Naive B cell (primary cell): ENCODE data around the gene PIGB. TPM values are rescaled to one million over a fixed set of nuclear protein-coding genes. Genes with fewer than 3 reads are reported as not detected.
A peak's percentile ranks its signal among the peaks of the same experiment; 100 is the strongest.
"Not testable (repeated sequence)": the region's sequence is repeated elsewhere in the genome, so short reads cannot be mapped to it uniquely, and the experiment has no call there.

Experiments
- ATAC-seq, 2 donors: fragments of 150-1000 bp; cut with Tn5 transposase; 2 replicates each; pipeline ENCODE4 v1.10.0; 2021; ENCODE audit warnings: low read depth in 2 of 2, mild to moderate bottlenecking in 2 of 2, moderate library complexity in 2 of 2
- DNase-seq: peaks from one replicate; pipeline ENCODE4 v3.0.0; 2022
- H3K27ac Mint-ChIP-seq, 6 donors: one replicate each; pipeline ENCODE4 v1.8.0; 2020 to 2022; ENCODE audit warnings: mild to moderate bottlenecking in 6 of 6, mixed read lengths in 6 of 6, moderate library complexity in 5 of 6, inconsistent platforms in 2 of 6
- H3K27me3 Mint-ChIP-seq, 3 donors: one replicate each; pipeline ENCODE4 v1.8.0; 2021 to 2022; ENCODE audit warnings: mixed read lengths in 3 of 3, mild to moderate bottlenecking in 1 of 3
- H3K36me3 Mint-ChIP-seq, 2 donors: one replicate each; pipeline ENCODE4 v1.8.0; 2020 to 2022; ENCODE audit warnings: mixed read lengths in 2 of 2, inconsistent platforms in 1 of 2, mild to moderate bottlenecking in 1 of 2
- H3K4me1 Mint-ChIP-seq, 3 donors: one replicate each; pipeline ENCODE4 v1.8.0; 2020 to 2022; ENCODE audit warnings: mixed read lengths in 3 of 3, inconsistent platforms in 1 of 3, mild to moderate bottlenecking in 1 of 3, moderate library complexity in 1 of 3
- H3K4me3 Mint-ChIP-seq, 8 donors: one replicate each; pipeline ENCODE4 v1.8.0; 2020 to 2022; ENCODE audit warnings: mild to moderate bottlenecking in 8 of 8, mixed read lengths in 8 of 8, moderate library complexity in 8 of 8, inconsistent platforms in 2 of 8
- H3K9me3 Mint-ChIP-seq, 7 donors: one replicate each; pipeline ENCODE4 v1.8.0; 2020 to 2022; ENCODE audit warnings: mixed read lengths in 7 of 7, mild to moderate bottlenecking in 5 of 7, inconsistent platforms in 2 of 7, moderate library complexity in 1 of 7
- polyA plus RNA-seq, 6 donors: library from polyadenylated mRNA; unstranded; fragments of 300-500 nt; fragmentation: Illumina TruSeq; gene quantifications; one replicate each; pipeline ENCODE4 v1.2.3, GENCODE V29; 2021; ENCODE audit warnings: low read depth in 6 of 6

The PIGB gene
- polyA plus RNA-seq, 6 donors from 2014 or later: 17.0 to 27.2 (median 24.1) TPM

GRCh38 chr15:55284426-55284825 is 34.6 kb upstream of the PIGB start:
- H3K36me3 Mint-ChIP-seq: no peaks in the 10 kb centered on the region
- DNase-seq (no peak), ATAC-seq (no peak)
- H3K27ac Mint-ChIP-seq: peak overlapping the region in 2 of 6 donors; percentile 5 to 63
- no peaks in the 10 kb centered on the region for H3K27me3 Mint-ChIP-seq
- H3K9me3 Mint-ChIP-seq: peaks cover 0 to 4% (median 0%) of the 10 kb centered on the region in 7 donors
- H3K4me1 Mint-ChIP-seq: peaks cover 49 to 88% (median 69%) of the 10 kb centered on the region in 3 donors
- no peak overlapping the region for H3K4me3 Mint-ChIP-seq

GRCh38 chr15:55286442-55287189 is 32.4 kb upstream of the PIGB start:
- Mint-ChIP-seq H3K4me1 (peaks cover 39 to 74% (median 56%) of the 10 kb centered on the region in 3 donors), H3K4me3 (peak overlapping the region in 3 of 8 donors; percentile 3 to 92 (median 62)), H3K27ac (peak overlapping the region in 5 of 6 donors; percentile 24 to 94 (median 82))
- not testable (repeated sequence) for H3K36me3 Mint-ChIP-seq, H3K9me3 Mint-ChIP-seq, DNase-seq, H3K27me3 Mint-ChIP-seq, ATAC-seq

DNA sequence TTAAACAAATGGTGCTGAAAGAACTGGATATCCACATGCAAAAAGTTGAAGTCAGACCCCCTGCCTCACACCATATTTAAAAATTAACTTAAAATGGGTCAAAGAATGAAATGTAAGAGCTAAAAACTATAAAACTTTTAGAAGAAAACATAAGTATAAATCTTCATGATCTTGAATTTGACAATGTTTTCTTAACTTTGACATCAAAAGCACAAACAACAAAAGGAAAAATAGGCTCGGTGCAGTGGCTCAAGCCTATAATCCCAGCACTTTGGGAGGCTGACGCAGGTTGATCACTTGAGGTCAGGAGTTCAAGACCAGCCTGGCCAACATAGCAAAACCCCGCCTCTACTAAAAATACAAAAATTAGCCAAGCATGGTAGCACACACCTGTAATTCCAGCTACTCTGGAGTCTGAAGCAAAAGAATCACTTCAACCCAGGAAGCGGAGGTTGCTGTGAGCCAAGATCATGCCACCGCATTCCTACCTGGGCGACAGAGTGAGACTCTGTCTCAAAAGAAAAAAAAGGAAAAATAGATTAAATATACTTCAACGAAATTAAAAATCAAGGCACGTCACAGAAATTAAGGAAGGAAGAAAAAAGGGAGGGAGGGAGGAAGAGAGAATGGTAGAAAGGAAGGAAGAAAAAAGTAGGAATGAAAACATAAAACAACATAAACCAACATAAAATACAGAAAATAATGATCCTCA is 30.9 kb upstream of the PIGB start:
- no peaks in the 10 kb centered on the region for H3K9me3 Mint-ChIP-seq
- ATAC-seq: no peak
- no peaks in the 10 kb centered on the region for H3K27me3 Mint-ChIP-seq
- DNase-seq: no peak
- peak overlapping the region; percentile 85 to 97 (median 94) for H3K27ac Mint-ChIP-seq
- H3K4me1 Mint-ChIP-seq: peaks cover 26 to 58% (median 43%) of the 10 kb centered on the region in 3 donors
- H3K36me3 Mint-ChIP-seq: no peaks in the 10 kb centered on the region
- H3K4me3 Mint-ChIP-seq: peak overlapping the region; percentile 89 to 95 (median 92)

DNA sequence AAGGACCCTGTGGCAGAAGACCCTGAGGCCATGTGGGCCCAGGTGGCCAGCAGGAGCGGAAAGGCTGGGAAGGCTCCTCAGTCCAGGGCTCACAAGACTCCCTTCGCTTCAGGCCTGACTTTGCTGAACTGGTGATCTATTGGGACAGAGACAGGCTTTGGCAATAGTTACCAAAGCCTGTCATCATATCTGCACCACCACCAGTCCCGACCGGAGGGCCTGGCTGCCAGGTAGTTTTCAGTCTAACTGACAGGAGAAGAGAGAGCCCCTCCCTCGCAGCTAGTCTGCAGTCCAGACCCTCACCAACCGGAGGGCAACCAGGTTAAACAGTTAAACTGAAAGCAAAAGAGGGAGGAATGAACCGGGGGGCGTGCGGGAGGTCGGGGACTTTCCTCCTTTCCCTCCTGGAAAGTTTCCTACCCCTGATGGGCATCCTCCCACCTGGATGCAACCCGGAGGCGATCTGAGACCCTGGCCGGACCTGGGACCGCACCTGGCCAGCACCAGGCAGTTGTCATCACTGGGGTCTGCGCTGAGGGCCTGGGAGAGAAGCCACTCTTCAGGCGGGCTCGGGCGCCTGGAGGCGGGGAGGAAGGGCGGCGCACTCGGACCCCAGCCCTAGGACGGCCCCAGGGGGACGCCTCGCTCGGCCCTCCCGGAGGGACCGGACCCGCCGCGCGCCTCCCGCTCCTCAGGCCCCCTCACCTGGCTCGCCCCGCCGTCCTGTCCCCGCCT is 29.8 kb upstream of the PIGB start:
- ATAC-seq: peak; percentile 14 to 17
- peak overlapping the region; percentile 85 to 97 (median 94) for H3K27ac Mint-ChIP-seq

GRCh38 chr15:55289746-55290527 is 29.1 kb upstream of the PIGB start, which contains the start of gene RAB27A:
Gene RAB27A, minus strand, starts transcription at chr15:55289813. Its CDS starts 54,879 bp downstream, at chr15:55234934.
- H3K27me3 Mint-ChIP-seq: no peaks in the 10 kb centered on the region
- no peaks in the 10 kb centered on the region for H3K36me3 Mint-ChIP-seq
- H3K27ac Mint-ChIP-seq: peak within 1 kb of the TSS; percentile 93 to 97 (median 94)
- no peaks in the 10 kb centered on the region for H3K9me3 Mint-ChIP-seq
- DNase-seq: peak; percentile 63
- ATAC-seq: peak; percentile 80 to 81
- peaks cover 19 to 50% (median 38%) of the 10 kb centered on the region in 3 donors for H3K4me1 Mint-ChIP-seq
- H3K4me3 Mint-ChIP-seq: peak within 1 kb of the TSS; percentile 89 to 95 (median 92)

More for the DNA sequence above, 29.8 kb upstream of the PIGB start:
- no peaks in the 10 kb centered on the region for H3K27me3 Mint-ChIP-seq
- DNase-seq: peak; percentile 25
- H3K4me3 Mint-ChIP-seq: peak overlapping the region; percentile 89 to 95 (median 92)
- H3K9me3 Mint-ChIP-seq: no peaks in the 10 kb centered on the region
- H3K36me3 Mint-ChIP-seq: no peaks in the 10 kb centered on the region
- peaks cover 23 to 57% (median 42%) of the 10 kb centered on the region in 3 donors for H3K4me1 Mint-ChIP-seq

- H3K36me3 Mint-ChIP-seq: no peaks in the 10 kb centered on the region
- H3K4me1 Mint-ChIP-seq: peaks cover 19 to 43% (median 33%) of the 10 kb centered on the region in 3 donors
- no peaks in the 10 kb centered on the region for H3K27me3 Mint-ChIP-seq
- H3K27ac Mint-ChIP-seq: peak overlapping the region; percentile 93 to 97 (median 94)
- DNase-seq: peak; percentile 78
- peak; percentile 79 to 82 for ATAC-seq
- H3K4me3 Mint-ChIP-seq: peak overlapping the region; percentile 89 to 95 (median 92)
- H3K9me3 Mint-ChIP-seq: no peaks in the 10 kb centered on the region
Measured at GRCh38 chr15:55290528-55291057, 28.4 kb upstream of the PIGB start.

DNA sequence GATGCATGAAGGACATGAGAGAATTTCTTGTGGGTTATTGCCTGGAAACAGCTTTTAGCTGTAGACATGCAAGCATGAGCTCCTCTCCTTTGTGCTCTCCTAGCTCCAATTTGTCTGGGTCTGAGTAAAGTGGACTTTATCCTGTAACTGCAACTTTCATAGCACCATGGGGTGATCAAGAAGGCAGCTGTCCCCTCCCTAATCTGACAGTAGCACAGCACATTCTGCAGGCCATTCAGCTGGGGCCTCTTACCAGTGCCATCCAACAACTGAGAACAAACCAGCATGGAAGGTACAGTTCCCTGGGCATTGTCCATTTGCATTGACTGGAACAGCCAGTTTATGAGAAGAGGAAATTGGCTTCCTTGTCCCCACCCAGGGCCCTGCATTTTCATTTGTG is 21.7 kb upstream of the PIGB start:
- no peak overlapping the region for H3K4me3 Mint-ChIP-seq
- DNase-seq: no peak
- H3K4me1 Mint-ChIP-seq: no peaks in the 10 kb centered on the region
- H3K9me3 Mint-ChIP-seq: no peaks in the 10 kb centered on the region
- H3K27me3 Mint-ChIP-seq: no peaks in the 10 kb centered on the region
- no peak for ATAC-seq
- no peak overlapping the region for H3K27ac Mint-ChIP-seq
- H3K36me3 Mint-ChIP-seq: no peaks in the 10 kb centered on the region

GRCh38 chr15:55302801-55303200 is 16.2 kb upstream of the PIGB start:
- H3K27ac Mint-ChIP-seq, DNase-seq, H3K4me1 Mint-ChIP-seq, H3K4me3 Mint-ChIP-seq, ATAC-seq, H3K27me3 Mint-ChIP-seq, H3K9me3 Mint-ChIP-seq: not testable (repeated sequence)
- H3K36me3 Mint-ChIP-seq: peaks cover 11 to 22% of the 10 kb centered on the region in 2 donors

DNA sequence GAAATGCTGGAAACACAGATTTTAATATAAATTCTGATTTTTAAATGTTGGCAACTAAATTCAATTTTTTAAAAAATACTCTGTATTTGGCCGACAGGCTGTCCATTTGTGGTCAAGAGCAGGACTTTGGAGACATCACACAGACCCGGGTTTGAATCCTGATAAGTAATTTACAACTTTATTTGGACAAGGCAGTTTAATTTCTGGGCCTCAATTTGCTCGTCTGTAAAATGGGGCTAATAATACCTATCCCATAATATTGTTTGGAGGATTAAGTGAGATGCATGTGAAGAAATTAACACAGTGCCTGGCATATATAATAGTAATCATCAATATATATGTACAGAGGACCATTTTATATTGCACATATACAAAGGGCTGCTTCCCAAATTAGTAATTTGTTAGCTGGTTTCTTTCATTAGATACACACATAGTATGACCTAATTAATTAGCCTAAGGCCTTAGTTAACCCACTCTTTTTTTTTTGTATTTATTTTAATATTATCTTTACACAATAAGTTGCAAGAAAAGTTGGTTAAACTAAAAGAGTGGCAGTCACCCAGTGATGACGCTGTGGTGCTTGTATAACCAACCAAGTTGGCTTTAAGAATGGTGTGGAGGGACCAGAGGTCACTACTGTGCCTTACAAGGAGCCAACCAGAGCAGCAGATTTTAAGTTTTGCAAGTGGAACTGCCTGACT is 665 bp downstream of the PIGB start:
- H3K4me1 Mint-ChIP-seq: peaks cover 40 to 78% (median 55%) of the 10 kb centered on the region in 3 donors
- H3K9me3 Mint-ChIP-seq: no peaks in the 10 kb centered on the region
- ATAC-seq (no peak), DNase-seq (no peak)
- H3K27ac Mint-ChIP-seq: peak overlapping the region; percentile 100
- peak overlapping the region; percentile 98 to 99 (median 99) for H3K4me3 Mint-ChIP-seq
- H3K27me3 Mint-ChIP-seq: no peaks in the 10 kb centered on the region
- no peaks in the 10 kb centered on the region for H3K36me3 Mint-ChIP-seq

DNA sequence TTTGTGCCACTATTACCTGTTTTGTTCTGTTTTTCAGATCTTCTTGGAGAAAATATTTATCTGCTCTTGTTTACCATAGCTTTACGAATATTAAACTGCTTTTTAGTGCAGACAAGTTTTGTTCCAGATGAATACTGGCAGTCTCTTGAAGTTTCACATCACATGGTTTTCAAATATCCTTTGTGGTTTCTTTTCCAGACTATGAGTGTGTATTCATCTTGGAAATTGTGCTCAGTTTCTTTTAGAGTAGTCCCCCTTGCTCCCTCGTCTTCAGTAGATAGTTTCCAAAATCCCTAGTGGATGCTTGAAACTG is 1.2 kb downstream of the PIGB start:
- no peak for DNase-seq
- no peaks in the 10 kb centered on the region for H3K36me3 Mint-ChIP-seq
- H3K27me3 Mint-ChIP-seq: no peaks in the 10 kb centered on the region
- H3K4me3 Mint-ChIP-seq: peak overlapping the region; percentile 66 to 99 (median 88)
- no peak for ATAC-seq
- H3K27ac Mint-ChIP-seq: peak overlapping the region in 3 of 6 donors; percentile 60 to 100 (median 80)
- H3K4me1 Mint-ChIP-seq: peaks cover 40 to 77% (median 50%) of the 10 kb centered on the region in 3 donors
- H3K9me3 Mint-ChIP-seq: no peaks in the 10 kb centered on the region

GRCh38 chr15:55320963-55321362 is 1.9 kb downstream of the PIGB start:
- Mint-ChIP-seq H3K27me3 (no peaks in the 10 kb centered on the region), H3K4me3 (peak overlapping the region in 2 of 8 donors; percentile 66 to 99), H3K27ac (peak overlapping the region in 2 of 6 donors; percentile 20 to 78), H3K4me1 (peaks cover 40 to 76% (median 42%) of the 10 kb centered on the region in 3 donors), H3K9me3 (no peaks in the 10 kb centered on the region), H3K36me3 (no peaks in the 10 kb centered on the region)
- DNase-seq: no peak
- no peak for ATAC-seq

- Mint-ChIP-seq H3K4me3 (peak overlapping the region in 2 of 8 donors; percentile 47 to 68), H3K36me3 (no peaks in the 10 kb centered on the region), H3K9me3 (no peaks in the 10 kb centered on the region), H3K27ac (peak overlapping the region in 2 of 6 donors; percentile 59 to 79), H3K27me3 (no peaks in the 10 kb centered on the region), H3K4me1 (peaks cover 32 to 63% (median 39%) of the 10 kb centered on the region in 3 donors)
- no peak for ATAC-seq
- no peak for DNase-seq
Measured at GRCh38 chr15:55322467-55322866, 3.4 kb downstream of the PIGB start.
